ENCODE measurements around the gene SAFB.

DNA sequence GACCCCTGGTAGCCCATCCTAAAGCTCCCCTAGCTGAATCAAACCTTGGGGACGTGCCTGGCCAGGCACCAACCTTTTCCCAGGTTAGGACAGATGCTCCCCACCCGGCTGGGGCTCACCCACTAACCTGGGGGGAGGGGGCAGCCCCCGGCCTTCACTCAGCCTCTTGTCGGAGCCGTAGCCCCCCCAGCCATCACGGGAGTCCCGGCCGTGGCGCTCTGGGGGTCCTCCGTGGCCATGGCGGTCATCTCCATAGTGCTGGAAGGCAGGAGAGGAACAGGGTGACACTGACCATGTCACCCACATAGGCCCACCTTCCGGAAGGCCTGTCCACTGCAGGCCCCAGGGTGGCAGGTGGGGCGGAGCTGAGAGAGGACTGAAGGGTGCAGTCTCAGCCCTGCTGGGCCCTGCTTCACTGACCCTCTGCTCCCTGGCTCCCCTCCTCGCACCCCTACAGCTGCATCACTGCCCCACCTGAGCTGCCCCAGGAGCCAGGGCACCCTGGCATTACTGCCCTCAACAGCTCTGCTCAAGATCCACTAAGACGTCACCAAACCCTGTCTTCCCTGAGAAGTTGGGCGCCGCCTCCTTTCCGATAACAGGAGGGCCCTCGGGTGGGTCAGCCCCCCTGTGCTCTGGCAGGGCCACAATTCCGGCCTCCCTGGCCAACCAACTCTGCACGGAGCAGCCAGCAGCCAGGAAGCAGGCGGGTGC is 32.6 kb upstream of the SAFB start:
- TF ChIP-seq CTCF (IDR thresholded peaks at IDR 0.05) (no peak), POLR2A (IDR thresholded peaks at IDR 0.05) (no peak)

Measured in body of pancreas (tissue), 4 donors.